ENCODE results near the gene CD209. TPM values are rescaled to one million over a fixed set of nuclear protein-coding genes. Genes with fewer than 3 reads are reported as not detected.
A peak's percentile ranks its signal among the peaks of the same experiment; 100 is the strongest.

The CD209 gene
- total RNA-seq, 2 experiments from 2014 or later, result not detected

GRCh38 chr19:7737215-7737614 is 10.1 kb downstream of the CD209 start:
- ChIA-PET POLR2A (no interaction called here), CTCF (no interaction called here)
- no peak overlapping the region for H3K4me3 ChIP-seq (ENCODE audit: low read length)
- Mint-ChIP-seq H3K27me3 (peaks cover 29% of the 10 kb centered on the region), H3K4me1 (ENCODE audit: low read depth) (no peaks in the 10 kb centered on the region), H3K4me3 (no peak overlapping the region), H3K9me3 (no peaks in the 10 kb centered on the region), H3K36me3 (ENCODE audit: low read depth) (no peaks in the 10 kb centered on the region), H3K27ac (no peak overlapping the region)
- no peaks in the 10 kb centered on the region for H3K9me3 ChIP-seq (ENCODE audit: control insufficient read depth in 1 of 2, insufficient read depth in 1 of 2, low read length in 2 of 2)
- no peak overlapping the region for H3K27ac ChIP-seq (ENCODE audit: low read depth in 1 of 2, low read length in 2 of 2)
- DNase-seq (no peak), ATAC-seq (ENCODE audit: poor library complexity) (no peak)
- H3K36me3 ChIP-seq (ENCODE audit: insufficient read depth, low read length), result no peaks in the 10 kb centered on the region
- H3K27me3 ChIP-seq (ENCODE audit: control insufficient read depth in 1 of 2, insufficient read depth in 2 of 2, low read length in 2 of 2), result no peaks in the 10 kb centered on the region
- no peaks in the 10 kb centered on the region for H3K4me1 ChIP-seq (ENCODE audit: insufficient read depth, low read length)
- TF ChIP-seq CTCF (IDR thresholded peaks at IDR 0.05), result no peak
- intact Hi-C loops (cut with DNase I, micrococcal nuclease), result no loop called here

- no peak for TF ChIP-seq CTCF (IDR thresholded peaks at IDR 0.05)
Observed at GRCh38 chr19:7736148-7736547, 11.2 kb downstream of the CD209 start.

GRCh38 chr19:7734220-7735203 is 12.8 kb downstream of the CD209 start:
- no peak overlapping the region for H3K4me3 ChIP-seq (ENCODE audit: low read length)
- Mint-ChIP-seq H3K9me3 (no peaks in the 10 kb centered on the region), H3K36me3 (ENCODE audit: low read depth) (no peaks in the 10 kb centered on the region), H3K4me1 (ENCODE audit: low read depth) (peaks cover 6% of the 10 kb centered on the region), H3K4me3 (no peak overlapping the region), H3K27me3 (peaks cover 40% of the 10 kb centered on the region), H3K27ac (no peak overlapping the region)
- intact Hi-C loops (cut with DNase I, micrococcal nuclease), result no loop called here
- DNase-seq (peak in 3 of 14 experiments; percentile 17 to 45 (median 33)), ATAC-seq (ENCODE audit: poor library complexity) (no peak)
- no peak overlapping the region for H3K27ac ChIP-seq (ENCODE audit: low read depth in 1 of 2, low read length in 2 of 2)
- ChIA-PET CTCF (interaction anchor here (0.6 kb wide), 1 partner anchor 368 kb away, joined by 3 read pairs; no protein-coding TSS in a partner anchor), POLR2A (no interaction called here)
- no peak for TF ChIP-seq CTCF (IDR thresholded peaks at IDR 0.05)
- H3K9me3 ChIP-seq (ENCODE audit: control insufficient read depth in 1 of 2, insufficient read depth in 1 of 2, low read length in 2 of 2), result peaks cover 0 to 19% of the 10 kb centered on the region in 2 experiments
- H3K27me3 ChIP-seq (ENCODE audit: control insufficient read depth in 1 of 2, insufficient read depth in 2 of 2, low read length in 2 of 2), result peaks cover 15 to 22% of the 10 kb centered on the region in 2 experiments
- H3K36me3 ChIP-seq (ENCODE audit: insufficient read depth, low read length), result no peaks in the 10 kb centered on the region
- peaks cover 12% of the 10 kb centered on the region for H3K4me1 ChIP-seq (ENCODE audit: insufficient read depth, low read length)

More at GRCh38 chr19:7736148-7736547, 11.2 kb downstream of the CD209 start:
- no peak overlapping the region for H3K27ac Mint-ChIP-seq
- H3K4me3 ChIP-seq (ENCODE audit: low read length), result no peak overlapping the region
- no peaks in the 10 kb centered on the region for H3K4me1 ChIP-seq (ENCODE audit: insufficient read depth, low read length)
- no peak for DNase-seq
- no peaks in the 10 kb centered on the region for H3K36me3 Mint-ChIP-seq (ENCODE audit: low read depth)
- no peak overlapping the region for H3K27ac ChIP-seq (ENCODE audit: low read depth in 1 of 2, low read length in 2 of 2)
- intact Hi-C loops (cut with DNase I, micrococcal nuclease), result no loop called here
- H3K9me3 ChIP-seq (ENCODE audit: control insufficient read depth in 1 of 2, insufficient read depth in 1 of 2, low read length in 2 of 2), result peaks cover 0 to 10% of the 10 kb centered on the region in 2 experiments
- H3K4me1 Mint-ChIP-seq (ENCODE audit: low read depth), result no peaks in the 10 kb centered on the region
- ATAC-seq (ENCODE audit: poor library complexity), result no peak
- H3K27me3 Mint-ChIP-seq, result peaks cover 34% of the 10 kb centered on the region
- no peak overlapping the region for H3K4me3 Mint-ChIP-seq
- H3K36me3 ChIP-seq (ENCODE audit: insufficient read depth, low read length), result no peaks in the 10 kb centered on the region
- POLR2A ChIA-PET, result interaction anchor here (0.8 kb wide), 1 partner anchor 64 kb away, joined by 5 read pairs; no protein-coding TSS in a partner anchor
- peaks cover 3 to 7% of the 10 kb centered on the region in 2 experiments for H3K27me3 ChIP-seq (ENCODE audit: control insufficient read depth in 1 of 2, insufficient read depth in 2 of 2, low read length in 2 of 2)
- CTCF ChIA-PET, result interaction anchor here (1.2 kb wide), 1 partner anchor 12 kb away, joined by 3 read pairs; no protein-coding TSS in a partner anchor
- H3K9me3 Mint-ChIP-seq, result no peaks in the 10 kb centered on the region

Measured in CD4-positive, alpha-beta T cell (primary cell).